PFSK-1 (cell line): Measurements from ENCODE around the gene POC1B.

Experiments
- FOXP2 ChIP-seq: optimal IDR thresholded peaks from 2 replicates; pipeline ENCODE3; 2011; ENCODE audit warnings: borderline replicate concordance, control low read depth, inconsistent platforms; ENCODE audit not compliant: insufficient read depth; ENCODE audit errors: extremely low read length, extremely low read depth
- POLR2AphosphoS5 ChIP-seq: IDR thresholded peaks from 2 replicates; pipeline ENCODE4 v1.6.1; 2012; ENCODE audit warnings: low read depth, mild to moderate bottlenecking, control low read depth, low read length, moderate library complexity
- REST ChIP-seq, 2 experiments: IDR thresholded peaks; 2 replicates each; pipeline versions ENCODE4 v1.6.1 to v1.8.0; 2011 to 2012; ENCODE audit warnings: low read depth in 2 of 2, low read length in 2 of 2, control low read depth in 1 of 2, inconsistent platforms in 1 of 2, mild to moderate bottlenecking in 1 of 2, moderate library complexity in 1 of 2; ENCODE audit not compliant: insufficient read depth in 1 of 2
- SIN3A ChIP-seq: IDR thresholded peaks from 2 replicates; pipeline ENCODE4 v1.6.1; 2012; ENCODE audit warnings: mild to moderate bottlenecking, low read length, moderate library complexity, borderline replicate concordance; ENCODE audit not compliant: insufficient read depth
- TAF1 ChIP-seq: IDR thresholded peaks from 2 replicates; pipeline ENCODE4 v1.6.1; 2012; ENCODE audit warnings: low read length, control low read depth, borderline replicate concordance; ENCODE audit not compliant: insufficient read depth

POC1B gene

GRCh38 chr12:89436062-89436461 is 89.8 kb downstream of the POC1B start:
- TF ChIP-seq TAF1 = no peak
- no peak for TF ChIP-seq POLR2AphosphoS5
- no peak for TF ChIP-seq SIN3A
- TF ChIP-seq REST (IDR thresholded peaks at IDR 0.05; ENCODE audit: insufficient read depth in 1 of 2, low read depth in 2 of 2, low read length in 2 of 2) = no peak
- no peak for TF ChIP-seq FOXP2

GRCh38 chr12:89433634-89434033 is 92.2 kb downstream of the POC1B start:
- TF ChIP-seq TAF1 = no peak
- no peak for TF ChIP-seq REST (IDR thresholded peaks at IDR 0.05; ENCODE audit: insufficient read depth in 1 of 2, low read depth in 2 of 2, low read length in 2 of 2)
- no peak for TF ChIP-seq SIN3A
- TF ChIP-seq FOXP2 = no peak
- no peak for TF ChIP-seq POLR2AphosphoS5

- no peak for TF ChIP-seq FOXP2
- TF ChIP-seq REST (IDR thresholded peaks at IDR 0.05; ENCODE audit: insufficient read depth in 1 of 2, low read depth in 2 of 2, low read length in 2 of 2) = no peak
- TF ChIP-seq TAF1 = no peak
- no peak for TF ChIP-seq SIN3A
- TF ChIP-seq POLR2AphosphoS5 = no peak
Measured at GRCh38 chr12:89432396-89432795, 93.5 kb downstream of the POC1B start.

GRCh38 chr12:89429528-89429927 is 96.3 kb downstream of the POC1B start:
- TF ChIP-seq POLR2AphosphoS5 = no peak
- TF ChIP-seq REST (IDR thresholded peaks at IDR 0.05; ENCODE audit: insufficient read depth in 1 of 2, low read depth in 2 of 2, low read length in 2 of 2) = no peak
- no peak for TF ChIP-seq FOXP2
- no peak for TF ChIP-seq TAF1
- TF ChIP-seq SIN3A = no peak

- TF ChIP-seq SIN3A (no peak), FOXP2 (no peak), TAF1 (no peak), REST (IDR thresholded peaks at IDR 0.05; ENCODE audit: insufficient read depth in 1 of 2, low read depth in 2 of 2, low read length in 2 of 2) (no peak), POLR2AphosphoS5 (no peak)
Measured at GRCh38 chr12:89427508-89428156, 98.2 kb downstream of the POC1B start.
